Trophoblast cell (in vitro differentiated cells and primary cell): Measurements from ENCODE around the gene RAB36.

ENCODE experiments used
- DNase-seq, 2 donors: peaks; one replicate each; pipeline ENCODE4 v3.0.0-alpha.2; 2016
- H2AFZ ChIP-seq: 2 replicates; pipeline ENCODE4 v1.6.1; 2013; ENCODE audit warnings: low read length, moderate library complexity, mild to moderate bottlenecking; ENCODE audit not compliant: insufficient read depth, poor library complexity
- H2AK5ac ChIP-seq: 2 replicates; pipeline ENCODE4 v1.6.1; 2013; ENCODE audit warnings: mild to moderate bottlenecking, low read length
- H2BK120ac ChIP-seq: 2 replicates; pipeline ENCODE4 v1.6.1; 2013; ENCODE audit warnings: low read length, mild to moderate bottlenecking, moderate library complexity; ENCODE audit not compliant: insufficient read depth, poor library complexity
- H2BK12ac ChIP-seq: 2 replicates; pipeline ENCODE4 v1.6.1; 2013; ENCODE audit warnings: mild to moderate bottlenecking, low read length, moderate library complexity
- H2BK5ac ChIP-seq: 2 replicates; pipeline ENCODE4 v1.6.1; 2013; ENCODE audit warnings: low read length, low read depth, moderate library complexity, mild to moderate bottlenecking; ENCODE audit not compliant: poor library complexity
- H3K14ac ChIP-seq: 2 replicates; pipeline ENCODE4 v1.6.1; 2013; ENCODE audit warnings: mild to moderate bottlenecking, low read length
- H3K18ac ChIP-seq: 2 replicates; pipeline ENCODE4 v1.6.1; 2013; ENCODE audit warnings: mild to moderate bottlenecking, low read length
- H3K23ac ChIP-seq: 2 replicates; pipeline ENCODE4 v1.6.1; 2013; ENCODE audit warnings: low read length
- H3K27ac ChIP-seq: 2 replicates; pipeline ENCODE4 v1.5.1; 2013; ENCODE audit warnings: low read depth, mild to moderate bottlenecking, inconsistent platforms, low read length, moderate library complexity
- H3K27me3 ChIP-seq: 2 replicates; pipeline ENCODE4 v1.6.1; 2013; ENCODE audit warnings: inconsistent platforms, mild to moderate bottlenecking, low read length, moderate library complexity; ENCODE audit not compliant: insufficient read depth
- H3K36me3 ChIP-seq, 2 experiments: 1 replicate in 1 of 2; 2 replicates in 1 of 2; pipeline ENCODE4 v1.6.1; 2013; ENCODE audit warnings: low read length in 2 of 2, mild to moderate bottlenecking in 2 of 2, moderate library complexity in 1 of 2; ENCODE audit not compliant: insufficient read depth in 2 of 2, control insufficient read depth in 1 of 2
- H3K4ac ChIP-seq: 2 replicates; pipeline ENCODE4 v1.6.1; 2013; ENCODE audit warnings: low read depth, mild to moderate bottlenecking, low read length, moderate library complexity
- H3K4me1 ChIP-seq, 2 experiments: 1 replicate in 1 of 2; 2 replicates in 1 of 2; pipeline ENCODE4 v1.6.1; 2013; ENCODE audit warnings: low read length in 2 of 2, mild to moderate bottlenecking in 2 of 2, moderate library complexity in 1 of 2; ENCODE audit not compliant: insufficient read depth in 2 of 2, control insufficient read depth in 1 of 2
- H3K4me2 ChIP-seq: 2 replicates; pipeline ENCODE4 v1.6.1; 2013; ENCODE audit warnings: inconsistent platforms, mild to moderate bottlenecking, low read length, moderate library complexity
- H3K4me3 ChIP-seq: 2 replicates; pipeline ENCODE4 v1.5.1; 2013; ENCODE audit warnings: mild to moderate bottlenecking, low read depth, low read length, inconsistent platforms
- H3K79me1 ChIP-seq: one replicate; pipeline ENCODE4 v1.6.1; 2013; ENCODE audit warnings: low read length
- H3K79me2 ChIP-seq: 2 replicates; pipeline ENCODE4 v1.6.1; 2013; ENCODE audit warnings: low read length, mild to moderate bottlenecking; ENCODE audit not compliant: control insufficient read depth, insufficient read depth, poor library complexity
- H3K9ac ChIP-seq: 2 replicates; pipeline ENCODE4 v1.6.1; 2013; ENCODE audit warnings: mild to moderate bottlenecking, low read length
- H3K9me3 ChIP-seq: 2 replicates; pipeline ENCODE4 v1.6.1; 2013; ENCODE audit warnings: low read depth, mild to moderate bottlenecking, control low read depth, inconsistent platforms, low read length; ENCODE audit not compliant: insufficient read depth
- H4K12ac ChIP-seq: 2 replicates; pipeline ENCODE4 v1.6.1; 2013; ENCODE audit warnings: low read depth, mild to moderate bottlenecking, low read length, moderate library complexity
- H4K8ac ChIP-seq: 2 replicates; pipeline ENCODE4 v1.6.1; 2013; ENCODE audit warnings: low read depth, mild to moderate bottlenecking, low read length, moderate library complexity
- H4K91ac ChIP-seq: one replicate; pipeline ENCODE4 v1.6.1; 2013; ENCODE audit warnings: low read depth, mild to moderate bottlenecking, low read length, moderate library complexity
- WGBS: extraction: QIAGEN DNeasy Blood & Tissue Kit; methylation state at CpG from one replicate; pipeline ENCODE4 v1.1.7; 2013; ENCODE audit warnings: missing lambda C conversion rate; ENCODE audit not compliant: insufficient read length, insufficient coverage; ENCODE audit errors: extremely low coverage; 5-methylcytosine and 5-hydroxymethylcytosine counted together

The RAB36 gene

GRCh38 chr22:23125512-23126103 is 19.7 kb upstream of the RAB36 start:
- Histone ChIP-seq H3K27ac (no peak overlapping the region), H3K4ac (no peak overlapping the region), H3K9ac (no peak overlapping the region), H3K4me3 (no peak overlapping the region), H3K9me3 (no peaks in the 10 kb centered on the region), H2BK12ac (no peak overlapping the region), H3K14ac (no peak overlapping the region), H3K18ac (no peak overlapping the region), H2BK5ac (no peak overlapping the region), H2AFZ (no peak overlapping the region), H3K27me3 (no peaks in the 10 kb centered on the region), H3K4me1 (no peaks in the 10 kb centered on the region), H3K36me3 (no peaks in the 10 kb centered on the region), H3K4me2 (no peak overlapping the region), H3K79me2 (no peaks in the 10 kb centered on the region), H3K23ac (no peak overlapping the region), H3K79me1 (no peaks in the 10 kb centered on the region), H4K8ac (no peak overlapping the region), H4K12ac (no peak overlapping the region), H2AK5ac (no peak overlapping the region), H2BK120ac (no peak overlapping the region), H4K91ac (no peak overlapping the region)
- DNase-seq, result no peak
- no CpG with 5 or more reads among the region's 18 CpGs for WGBS

DNA sequence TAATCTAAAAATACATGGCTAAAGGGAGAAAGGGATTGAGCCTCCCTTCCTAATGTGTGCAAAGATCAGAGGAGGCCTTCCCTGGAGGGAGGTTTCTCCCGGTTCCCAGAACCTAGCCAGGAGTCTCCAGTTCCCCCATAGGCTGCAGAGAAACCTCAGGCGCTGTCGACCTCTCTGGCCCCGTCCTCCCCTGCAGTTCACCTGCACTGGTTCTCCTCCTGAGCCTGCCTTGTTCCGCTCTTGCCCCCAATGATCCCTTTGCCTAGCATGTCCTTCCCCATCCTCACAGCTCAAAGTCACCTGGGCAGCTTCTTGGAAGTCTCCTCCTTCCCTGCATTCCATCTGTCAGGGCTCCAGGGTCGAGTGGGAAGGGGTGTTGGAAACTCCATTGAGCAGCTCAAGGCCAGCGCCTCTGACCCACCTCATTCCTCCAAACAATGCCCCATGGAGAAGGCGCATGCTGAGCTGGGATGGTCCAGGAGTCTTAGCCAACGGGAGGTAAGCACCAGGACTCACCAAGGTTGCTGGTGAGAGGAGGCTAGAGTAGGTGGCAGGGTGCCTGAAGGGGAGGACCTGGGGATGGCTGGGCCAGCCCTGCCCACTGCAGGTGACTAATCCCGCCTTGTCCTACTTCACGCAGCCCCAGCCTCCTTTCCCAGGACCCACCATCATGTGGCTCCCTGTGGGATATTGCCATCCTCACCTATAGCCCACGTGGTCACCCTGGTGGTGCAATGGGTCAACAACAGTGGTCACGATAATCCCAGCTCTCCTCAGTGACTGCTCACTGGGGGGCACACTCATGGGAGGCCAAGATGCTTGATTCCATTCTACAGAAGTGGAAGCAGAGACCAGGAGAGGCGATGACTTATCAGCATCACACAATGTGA is 18.9 kb upstream of the RAB36 start:
- Histone ChIP-seq H3K9me3 (no peaks in the 10 kb centered on the region), H3K36me3 (no peaks in the 10 kb centered on the region), H2AK5ac (no peak overlapping the region), H2BK12ac (no peak overlapping the region), H3K18ac (no peak overlapping the region), H3K4me3 (no peak overlapping the region), H4K12ac (no peak overlapping the region), H3K79me2 (no peaks in the 10 kb centered on the region), H3K79me1 (no peaks in the 10 kb centered on the region), H3K23ac (no peak overlapping the region), H3K9ac (no peak overlapping the region), H3K4me2 (no peak overlapping the region), H4K91ac (no peak overlapping the region), H3K27me3 (no peaks in the 10 kb centered on the region), H3K27ac (no peak overlapping the region), H4K8ac (no peak overlapping the region), H3K4me1 (no peaks in the 10 kb centered on the region), H2BK5ac (no peak overlapping the region), H3K14ac (no peak overlapping the region), H3K4ac (no peak overlapping the region), H2BK120ac (no peak overlapping the region), H2AFZ (no peak overlapping the region)
- DNase-seq, result no peak
- WGBS, result no CpG with 5 or more reads among the region's 14 CpGs

DNA sequence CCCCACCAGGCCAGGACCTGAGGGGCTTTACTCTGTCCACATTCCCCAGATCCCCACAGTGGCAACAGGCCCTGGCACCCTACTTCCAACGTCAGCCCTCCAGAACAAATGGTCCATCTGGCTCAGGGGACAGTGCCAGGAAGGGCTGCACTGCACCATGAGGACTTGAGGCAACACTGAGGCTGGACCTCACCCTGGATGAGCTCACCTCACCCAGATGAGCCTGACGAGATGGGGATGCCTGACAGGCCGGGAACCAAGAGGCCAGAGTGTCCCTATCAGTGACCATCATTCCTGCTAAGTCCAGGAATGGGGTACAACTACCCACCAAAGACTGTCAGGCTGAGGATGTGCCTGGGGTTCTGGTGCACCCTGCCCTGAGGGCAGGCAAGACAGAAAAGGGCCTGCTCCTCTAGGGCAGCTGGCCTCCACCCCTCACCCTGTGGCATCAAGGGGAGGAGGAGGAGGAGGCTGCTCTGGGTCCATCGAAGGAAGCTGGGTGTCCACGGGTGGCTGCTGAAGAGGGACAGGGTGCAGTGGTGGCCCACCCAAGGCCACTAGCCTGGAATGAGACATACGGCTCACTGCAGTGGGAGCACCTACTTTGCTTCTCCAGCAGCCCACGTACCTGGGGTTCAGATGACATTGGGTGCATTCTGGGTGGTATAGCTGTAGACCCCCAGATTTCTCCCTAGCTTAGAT is 18.1 kb upstream of the RAB36 start:
- Histone ChIP-seq H3K27me3 (no peaks in the 10 kb centered on the region), H3K27ac (no peak overlapping the region), H3K4me1 (no peaks in the 10 kb centered on the region), H2BK12ac (no peak overlapping the region), H4K12ac (no peak overlapping the region), H3K4me2 (no peak overlapping the region), H4K8ac (no peak overlapping the region), H2BK120ac (no peak overlapping the region), H2AK5ac (no peak overlapping the region), H3K23ac (no peak overlapping the region), H3K4ac (no peak overlapping the region), H3K79me1 (no peaks in the 10 kb centered on the region), H3K79me2 (no peaks in the 10 kb centered on the region), H3K36me3 (no peaks in the 10 kb centered on the region), H3K9me3 (no peaks in the 10 kb centered on the region), H3K4me3 (no peak overlapping the region), H3K14ac (no peak overlapping the region), H2AFZ (no peak overlapping the region), H2BK5ac (no peak overlapping the region), H3K18ac (no peak overlapping the region), H3K9ac (no peak overlapping the region), H4K91ac (no peak overlapping the region)
- no CpG with 5 or more reads among the region's 7 CpGs for WGBS
- no peak for DNase-seq

- Histone ChIP-seq H3K27ac (no peak overlapping the region), H3K4me1 (no peaks in the 10 kb centered on the region), H3K4me2 (no peak overlapping the region), H3K18ac (no peak overlapping the region), H3K79me2 (no peaks in the 10 kb centered on the region), H3K14ac (no peak overlapping the region), H2AK5ac (no peak overlapping the region), H3K79me1 (no peaks in the 10 kb centered on the region), H2BK5ac (no peak overlapping the region), H3K4ac (no peak overlapping the region), H4K91ac (no peak overlapping the region), H3K27me3 (no peaks in the 10 kb centered on the region), H2BK12ac (no peak overlapping the region), H4K8ac (no peak overlapping the region), H3K23ac (no peak overlapping the region), H2AFZ (no peak overlapping the region), H3K9ac (no peak overlapping the region), H3K9me3 (no peaks in the 10 kb centered on the region), H3K4me3 (no peak overlapping the region), H3K36me3 (no peaks in the 10 kb centered on the region), H2BK120ac (no peak overlapping the region), H4K12ac (no peak overlapping the region)
- DNase-seq, result no peak
- WGBS, result no CpG with 5 or more reads among the region's 9 CpGs
Observed at GRCh38 chr22:23127788-23128187, 17.5 kb upstream of the RAB36 start.
